ENCODE results near the gene NXPH3. TPM values are rescaled to one million over a fixed set of nuclear protein-coding genes. Genes with fewer than 3 reads are reported as not detected.

Gene NXPH3
- total RNA-seq, 3 donors from 2014 or later = 3.5 to 7.5 (median 4.5) TPM

GRCh38 chr17:49551221-49552069, 24.2 kb upstream of the NXPH3 start:
- no peak for DNase-seq (ENCODE audit: low spot score in 2 of 2)
- Histone ChIP-seq H3K27me3 (no peaks in the 10 kb centered on the region), H3K36me3 (no peaks in the 10 kb centered on the region), H3K4me1 (peaks cover 0 to 16% of the 10 kb centered on the region in 2 donors), H3K27ac (no peak overlapping the region), H3K9me3 (no peaks in the 10 kb centered on the region), H3K4me3 (no peak overlapping the region)
- TF ChIP-seq POLR2AphosphoS5 (IDR thresholded peaks at IDR 0.05) (no peak), POLR2A (IDR thresholded peaks at IDR 0.05) (no peak), CTCF (IDR thresholded peaks at IDR 0.05) (no peak)
- intact Hi-C loops (cut with DNase I; ENCODE audit: low total_unique reads) = loop anchor here (5.0 to 10.0 kb wide), 2 partner anchors 234 to 443 kb away; partner anchors contain the start of gene DLX3

- intact Hi-C loops (cut with DNase I; ENCODE audit: low total_unique reads) = loop anchor here (5.0 to 10.0 kb wide), 2 partner anchors 235 to 443 kb away; partner anchors contain the start of gene DLX3
- Histone ChIP-seq H3K27me3 (no peaks in the 10 kb centered on the region), H3K36me3 (no peaks in the 10 kb centered on the region), H3K27ac (no peak overlapping the region), H3K9me3 (no peaks in the 10 kb centered on the region), H3K4me1 (peaks cover 0 to 16% of the 10 kb centered on the region in 2 donors), H3K4me3 (no peak overlapping the region)
- TF ChIP-seq POLR2AphosphoS5 (IDR thresholded peaks at IDR 0.05) = no peak
- no peak for DNase-seq (ENCODE audit: low spot score in 2 of 2)
These were observed 23.5 kb upstream of the NXPH3 start for GRCh38 chr17:49552070-49552751.

GRCh38 chr17:49553676-49554335, 21.9 kb upstream of the NXPH3 start:
- no peaks in the 10 kb centered on the region for H3K27me3 ChIP-seq
- DNase-seq (ENCODE audit: low spot score in 2 of 2) = no peak
- intact Hi-C loops (cut with DNase I; ENCODE audit: low total_unique reads) = loop anchor here (5.0 to 10.0 kb wide), 2 partner anchors 237 to 441 kb away; partner anchors contain the start of gene DLX3
- H3K4me1 ChIP-seq = peaks cover 0 to 7% of the 10 kb centered on the region in 2 donors
- TF ChIP-seq POLR2A (IDR thresholded peaks at IDR 0.05) (no peak), POLR2AphosphoS5 (IDR thresholded peaks at IDR 0.05) (no peak), CTCF (IDR thresholded peaks at IDR 0.05) (no peak)
- H3K9me3 ChIP-seq = no peaks in the 10 kb centered on the region
- no peaks in the 10 kb centered on the region for H3K36me3 ChIP-seq
- H3K4me3 ChIP-seq = no peak overlapping the region
- H3K27ac ChIP-seq = no peak overlapping the region

- Histone ChIP-seq H3K4me3 (no peak overlapping the region), H3K27me3 (no peaks in the 10 kb centered on the region), H3K27ac (peak overlapping the region; percentile 30 to 68), H3K9me3 (no peaks in the 10 kb centered on the region), H3K4me1 (peaks cover 0 to 7% of the 10 kb centered on the region in 2 donors), H3K36me3 (no peaks in the 10 kb centered on the region)
- intact Hi-C loops (cut with DNase I; ENCODE audit: low total_unique reads) = loop anchor here (5.0 to 10.0 kb wide), 3 partner anchors 58 to 440 kb away; partner anchors contain the start of genes DLX3 and NGFR
- no peak for TF ChIP-seq CTCF (IDR thresholded peaks at IDR 0.05)
- peak in 1 of 2 donors; percentile 54 for DNase-seq (ENCODE audit: low spot score in 2 of 2)
These were observed 20.8 kb upstream of the NXPH3 start for GRCh38 chr17:49554694-49555494.
